Stomach (tissue), 4 donors: Measurements from ENCODE around the gene NDUFAF3.

Experiments
- CTCF ChIP-seq, 7 experiments: fragments of 450-650 bp in 4 of 7; fragments of 200-600 bp in 3 of 7; sonication (generic) in 3 of 7; IDR thresholded peaks; one replicate each; pipeline ENCODE4 v1.5.1; 2016 to 2019; ENCODE audit warnings: antibody characterized with exemption in 7 of 7, control low read depth in 2 of 7, mild to moderate bottlenecking in 1 of 7
- POLR2A ChIP-seq, 4 donors: fragments of 450-650 bp; IDR thresholded peaks; one replicate each; pipeline ENCODE4 v1.6.1; 2016; ENCODE audit warnings: antibody characterized with exemption in 4 of 4, control low read depth in 2 of 4, mild to moderate bottlenecking in 1 of 4, moderate library complexity in 1 of 4
- POLR2AphosphoS5 ChIP-seq, 3 donors: sonication (generic); formaldehyde crosslinking; IDR thresholded peaks; one replicate each; pipeline ENCODE4 v1.6.1; 2016; ENCODE audit warnings: antibody characterized with exemption in 3 of 3

- TF ChIP-seq CTCF (IDR thresholded peaks at IDR 0.05): no peak
- no peak for TF ChIP-seq POLR2AphosphoS5 (IDR thresholded peaks at IDR 0.05)
- no peak for TF ChIP-seq POLR2A (IDR thresholded peaks at IDR 0.05)
Observed at GRCh38 chr3:48979451-48979850, 42.5 kb upstream of the NDUFAF3 start.
